HepG2 (cell line): ENCODE data around the gene PHF19. TPM values are rescaled to one million over a fixed set of nuclear protein-coding genes. Genes with fewer than 3 reads are reported as not detected.

ENCODE experiments used
- ATAC-seq: fragments of 200-7000 bp; cut with Tn5 transposase; 3 replicates; pipeline ENCODE4 v1.9.1; 2020; ENCODE audit warnings: mild to moderate bottlenecking, moderate library complexity
- BruUV-seq: library from RNA; stranded (reverse); fragments of 400-500 nt; replicated peaks from 2 replicates; lab custom pipeline; 2021; lab: Mats Ljungman, UMichigan
- CTCF ChIA-PET: fragments of 300-600 bp; formaldehyde crosslinking; extraction: SDS; loops from one replicate; lab custom pipeline; 2021; ENCODE audit warnings: low total read pairs, inconsistent platforms, low intra/inter-chr PET ratio; lab: Yijun Ruan, JAX
- POLR2A ChIA-PET: fragments of 350-600 bp; sonication (Branson Sonifier 250); formaldehyde crosslinking; loops from one replicate; lab custom pipeline; 2020; ENCODE audit warnings: antibody characterized with exemption, inconsistent platforms; lab: Yijun Ruan, JAX
- DNase-seq: peaks from one replicate; pipeline ENCODE4 v3.0.0-alpha.2; 2015; ENCODE audit warnings: low spot score
- FAIRE-seq: peaks from 3 replicates; lab custom pipeline; 2011; peaks lifted over from hg19 to GRCh38; lab: Jason Lieb, UNC
- H2AFZ ChIP-seq: one replicate; pipeline ENCODE4 v1.6.1; 2011; ENCODE audit warnings: low read length, inconsistent platforms
- H3K27ac ChIP-seq: fragments of 300-600 bp; 3 replicates; pipeline ENCODE4 v1.8.0; 2011; ENCODE audit warnings: mixed run types, mild to moderate bottlenecking, mixed read lengths, low read length, inconsistent platforms; ENCODE audit not compliant: insufficient read depth; ENCODE audit errors: extremely low read length
- H3K27me3 ChIP-seq, 2 experiments: fragments of 200-600 bp in 1 of 2; 2 replicates in 1 of 2; 3 replicates in 1 of 2; pipeline versions ENCODE4 v1.6.0 to v1.8.0; 2011; ENCODE audit warnings: low read length in 2 of 2, mild to moderate bottlenecking in 2 of 2, moderate library complexity in 2 of 2, inconsistent platforms in 1 of 2; ENCODE audit not compliant: insufficient read depth in 2 of 2, control insufficient read depth in 1 of 2
- H3K36me3 ChIP-seq, 2 experiments: fragments of 200-600 bp in 1 of 2; replicated peaks in 1 of 2; 2 replicates in 1 of 2; 3 replicates in 1 of 2; pipeline versions ENCODE4 v1.5.1 to v1.8.0; 2011; ENCODE audit warnings: low read length in 2 of 2, inconsistent platforms in 1 of 2; ENCODE audit not compliant: insufficient read depth in 2 of 2, control insufficient read depth in 1 of 2
- H3K4me1 ChIP-seq: 2 replicates; pipeline ENCODE4 v1.5.1; 2012; ENCODE audit warnings: low read length, inconsistent platforms; ENCODE audit not compliant: insufficient read depth
- H3K4me2 ChIP-seq: 2 replicates; pipeline ENCODE4 v1.6.0; 2011; ENCODE audit warnings: low read depth, low read length, inconsistent platforms
- H3K4me3 ChIP-seq, 3 experiments: fragments of 200-600 bp in 1 of 3; sonication (generic), shearing (Covaris generic) in 1 of 3; replicated peaks in 1 of 3; 2 replicates each; pipeline ENCODE4 v1.5.1; 2011 to 2016; ENCODE audit warnings: low read length in 3 of 3, inconsistent platforms in 2 of 3, low read depth in 2 of 3, mild to moderate bottlenecking in 2 of 3, control low read depth in 1 of 3, mixed read lengths in 1 of 3; ENCODE audit not compliant: insufficient read depth in 1 of 3
- H3K79me2 ChIP-seq: one replicate; pipeline ENCODE4 v1.6.1; 2011; ENCODE audit warnings: low read length, inconsistent platforms; ENCODE audit not compliant: insufficient read depth
- H3K9ac ChIP-seq: 2 replicates; pipeline ENCODE4 v1.6.0; 2011; ENCODE audit warnings: mild to moderate bottlenecking, low read depth, low read length, inconsistent platforms; ENCODE audit not compliant: insufficient read depth
- H3K9me3 ChIP-seq: 2 replicates; pipeline ENCODE4 v1.5.1; 2012; ENCODE audit warnings: mild to moderate bottlenecking, low read length
- H4K20me1 ChIP-seq: 2 replicates; pipeline ENCODE4 v1.6.0; 2011; ENCODE audit warnings: inconsistent platforms, mild to moderate bottlenecking, low read length, moderate library complexity; ENCODE audit not compliant: insufficient read depth
- CREM ChIP-seq, 2 experiments: sonication (generic) in 1 of 2; formaldehyde crosslinking in 1 of 2; IDR thresholded peaks; 2 replicates each; pipeline versions ENCODE4 v1.4.0 to v1.6.1; 2016 to 2020; ENCODE audit warnings: antibody characterized with exemption in 1 of 2, mild to moderate bottlenecking in 1 of 2, missing genetic modification reagents in 1 of 2
- ERF ChIP-seq: IDR thresholded peaks from 2 replicates; pipeline ENCODE4 v1.6.1; 2018; ENCODE audit warnings: missing biosample characterization, missing genetic modification reagents
- ZMYM3 ChIP-seq: sonication (generic); formaldehyde crosslinking; IDR thresholded peaks from 2 replicates; pipeline ENCODE4 v1.5.1; 2020; ENCODE audit warnings: mild to moderate bottlenecking, missing genetic modification reagents
- ZNF317 ChIP-seq: sonication (generic); formaldehyde crosslinking; IDR thresholded peaks from 2 replicates; pipeline ENCODE4 v1.5.0; 2020; ENCODE audit warnings: mild to moderate bottlenecking, missing genetic modification reagents
- in situ Hi-C: cut with HindIII; loops from 2 replicates; pipeline ENCODE4 v1.10.0; 2017; ENCODE audit warnings: low pct_unique_long_range_greater_than_20kb; ENCODE audit not compliant: extremely low pct_ligation_motif_present
- intact Hi-C: fragments of 100-400 bp; cut with micrococcal nuclease; formaldehyde crosslinking; loops from one replicate; pipeline ENCODE4 v1.10.0; 2022; ENCODE audit not compliant: unreplicated experiment
- polyA plus RNA-seq, 8 experiments: library from polyadenylated mRNA; depleted of rRNA in 3 of 8; stranded (reverse) in 7 of 8; unstranded in 1 of 8; fragments of >200 nt; fragmentation: Illumina TruSeq in 4 of 8; extraction: Trizol in 4 of 8; gene quantifications; 2 replicates each; pipeline versions ENCODE4 v1.2.1 to v1.2.3, GENCODE V29; 2011 to 2016; ENCODE audit warnings: low read depth in 4 of 8, missing spikeins in 1 of 8, mixed read lengths in 1 of 8; ENCODE audit not compliant: insufficient read depth in 1 of 8
- total RNA-seq, 5 experiments: library from RNA; depleted of rRNA; stranded (reverse); fragments of >200 nt; fragmentation: Illumina TruSeq; extraction: Trizol; gene quantifications; 2 replicates each; pipeline ENCODE4 v1.2.3, GENCODE V29; 2016; ENCODE audit warnings: low read depth in 1 of 5
- TF ChIP-seq, protein P1 (sequence below): sonication (generic); formaldehyde crosslinking; IDR thresholded peaks from 2 replicates; pipeline ENCODE4 v1.5.1; 2020; ENCODE audit warnings: mild to moderate bottlenecking, missing genetic modification reagents, borderline replicate concordance

PHF19 gene
- total and polyA plus RNA-seq, 2 of the 13 experiments (the other 11 are each of a cell fraction or from before 2014, with no cell fraction given): 29.7 to 41.3 TPM

DNA sequence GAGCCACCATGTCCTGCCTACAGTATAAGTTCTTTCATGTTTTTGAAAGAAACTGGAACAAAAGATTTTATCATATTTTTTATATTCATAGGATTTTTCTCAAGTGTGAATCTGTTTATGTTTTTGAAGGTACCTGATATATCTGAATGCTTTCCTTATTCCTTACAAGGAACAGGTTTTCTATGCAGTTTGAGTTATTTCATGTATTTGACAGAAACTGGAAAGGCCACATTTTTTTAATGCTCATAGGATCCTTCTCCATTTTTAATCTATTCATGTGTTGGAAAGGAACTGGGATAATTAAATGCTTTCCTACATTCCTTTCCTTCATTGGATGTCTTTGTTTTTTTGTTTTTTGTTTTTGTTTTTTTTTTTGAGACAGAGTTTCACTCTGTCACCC lies 68.1 kb downstream of the PHF19 start (continued):
- TF ChIP-seq ZMYM3 (CRISPR knock-in tag): no peak
- TF ChIP-seq ERF: no peak
- TF ChIP-seq, protein P1, sequence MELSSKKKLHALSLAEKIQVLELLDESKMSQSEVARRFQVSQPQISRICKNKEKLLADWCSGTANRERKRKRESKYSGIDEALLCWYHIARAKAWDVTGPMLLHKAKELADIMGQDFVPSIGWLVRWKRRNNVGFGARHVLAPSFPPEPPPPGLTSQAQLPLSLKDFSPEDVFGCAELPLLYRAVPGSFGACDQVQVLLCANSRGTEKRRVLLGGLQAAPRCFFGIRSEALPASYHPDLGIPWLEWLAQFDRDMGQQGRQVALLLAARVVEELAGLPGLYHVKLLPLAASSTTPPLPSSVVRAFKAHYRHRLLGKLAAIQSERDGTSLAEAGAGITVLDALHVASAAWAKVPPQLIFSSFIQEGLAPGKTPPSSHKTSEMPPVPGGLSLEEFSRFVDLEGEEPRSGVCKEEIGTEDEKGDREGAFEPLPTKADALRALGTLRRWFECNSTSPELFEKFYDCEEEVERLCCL (CRISPR knock-in tag): no peak

DNA sequence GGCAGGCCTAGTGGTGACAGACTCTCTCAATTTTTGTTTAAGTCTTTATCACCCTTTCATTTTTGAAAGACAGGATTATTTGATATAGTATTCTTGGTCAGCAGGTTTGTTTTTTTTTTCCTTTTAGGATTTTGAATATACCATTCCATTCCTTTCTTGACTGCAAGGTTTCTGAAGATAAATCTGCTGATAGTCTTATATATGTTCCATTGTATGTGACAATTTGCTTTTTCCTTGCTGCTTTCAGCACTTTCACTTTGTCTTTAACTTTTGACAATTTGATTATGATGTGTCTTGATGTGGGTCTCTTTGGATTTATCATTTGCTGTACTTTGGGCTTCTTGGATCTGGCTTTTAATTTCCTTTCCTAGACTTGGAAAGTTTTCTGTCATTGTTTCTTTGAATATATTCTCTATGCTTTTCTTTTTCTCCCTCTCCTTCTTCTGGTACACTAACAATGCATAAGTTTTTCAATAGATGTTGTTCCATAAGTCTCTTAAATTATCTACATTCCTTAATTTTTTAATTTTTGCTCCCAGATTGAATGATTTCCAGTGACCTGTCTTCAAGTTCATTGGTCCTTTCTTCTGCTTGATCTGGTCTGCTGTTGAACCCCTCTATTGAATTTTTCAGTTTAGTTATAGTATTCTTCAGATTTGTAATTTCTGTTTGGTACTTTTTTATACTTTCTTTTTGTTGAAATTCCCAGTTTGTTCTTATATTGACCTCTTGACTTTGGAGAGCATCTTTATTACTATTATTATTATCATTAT lies 69.2 kb downstream of the PHF19 start:
- Histone ChIP-seq H3K27ac (no peak overlapping the region), H3K4me1 (no peaks in the 10 kb centered on the region), H3K4me2 (no peak overlapping the region), H3K36me3 (no peaks in the 10 kb centered on the region), H3K4me3 (no peak overlapping the region), H3K79me2 (no peaks in the 10 kb centered on the region), H3K9ac (no peak overlapping the region), H2AFZ (no peak overlapping the region), H3K27me3 (no peaks in the 10 kb centered on the region), H3K9me3 (peaks cover 31% of the 10 kb centered on the region), H4K20me1 (no peaks in the 10 kb centered on the region)
- no TSS peak for BruUV-seq
- in situ Hi-C loops: no loop called here
- ATAC-seq (no peak), FAIRE-seq (no peak), DNase-seq (no peak)
- CTCF ChIA-PET: no interaction called here
- POLR2A ChIA-PET: no interaction called here
- TF ChIP-seq ZNF317 (CRISPR knock-in tag) (0 out of 2 replicates have a peak, but pooled peaks have one; percentile 49), CREM (IDR thresholded peaks at IDR 0.05) (no peak), CREM (CRISPR knock-in tag; IDR thresholded peaks at IDR 0.05) (no peak)
- intact Hi-C loops: loop anchor here (1.0 kb wide), 1 partner anchor 10 kb away; no protein-coding TSS in a partner anchor

Other genes starting within 250 kb of the PHF19 start
- gene MEGF9, start 162.7 kb downstream of the PHF19 start, total RNA-seq (2016; rRNA removed; fragmentation: Illumina TruSeq; extraction: Trizol): 3.1 and 3.3 TPM in 2 replicates
- 3.3 and 3.6 TPM in 2 replicates for gene MEGF9, start 162.7 kb downstream of the PHF19 start, polyA plus RNA-seq (2011; rRNA removed)
- 43.1 and 55.2 TPM in 2 replicates for gene FBXW2, start 83.8 kb downstream of the PHF19 start, total RNA-seq (2016; rRNA removed; fragmentation: Illumina TruSeq; extraction: Trizol)
- gene FBXW2, start 83.8 kb downstream of the PHF19 start, polyA plus RNA-seq (2011; rRNA removed): 30.9 and 35.4 TPM in 2 replicates
- 18.1 and 32.6 TPM in 2 replicates for gene PSMD5, start 34.3 kb downstream of the PHF19 start, total RNA-seq (2016; rRNA removed; fragmentation: Illumina TruSeq; extraction: Trizol)
- 10.6 and 12.7 TPM in 2 replicates for gene PSMD5, start 34.3 kb downstream of the PHF19 start, polyA plus RNA-seq (2011; rRNA removed)
- gene TRAF1, start 49.6 kb upstream of the PHF19 start, total RNA-seq (2016; rRNA removed; fragmentation: Illumina TruSeq; extraction: Trizol): 0.11 and 0.44 TPM in 2 replicates
- gene TRAF1, start 49.6 kb upstream of the PHF19 start, polyA plus RNA-seq (2011; rRNA removed): 1.0 and 1.8 TPM in 2 replicates
- 29.8 and 57.6 TPM in 2 replicates for gene C5, start 173.1 kb upstream of the PHF19 start, total RNA-seq (2016; rRNA removed; fragmentation: Illumina TruSeq; extraction: Trizol)
- 192 and 242 TPM in 2 replicates for gene C5, start 173.1 kb upstream of the PHF19 start, polyA plus RNA-seq (2011; rRNA removed)
- gene CNTRL, start 197.8 kb upstream of the PHF19 start, total RNA-seq (2016; rRNA removed; fragmentation: Illumina TruSeq; extraction: Trizol): 11.8 and 14.4 TPM in 2 replicates
- 6.1 and 7.5 TPM in 2 replicates for gene CNTRL, start 197.8 kb upstream of the PHF19 start, polyA plus RNA-seq (2011; rRNA removed)